Fibroblast of mammary gland (primary cell): ENCODE results near the gene CTSS.
"Not testable (repeated sequence)": the region's sequence is repeated elsewhere in the genome, so short reads cannot be mapped to it uniquely, and the experiment has no call there.

Experiments
- DNase-seq: peaks from one replicate; pipeline ENCODE4 v3.0.0-alpha.2; 2010; ENCODE audit warnings: low read depth
- H3K4me3 ChIP-seq: 2 replicates; pipeline ENCODE4 v1.5.1; 2011; ENCODE audit warnings: low read depth, mild to moderate bottlenecking, low read length, moderate library complexity; ENCODE audit not compliant: control insufficient read depth
- CTCF ChIP-seq: conservative IDR thresholded peaks from 2 replicates; pipeline ENCODE4 v1.5.1; 2011; ENCODE audit warnings: low read depth, low read length, inconsistent platforms; ENCODE audit not compliant: control insufficient read depth, insufficient read depth

The CTSS gene

GRCh38 chr1:150777544-150777943 lies 12.0 kb upstream of the CTSS start:
- no peak overlapping the region for H3K4me3 ChIP-seq
- TF ChIP-seq CTCF = no peak
- no peak for DNase-seq

- not testable (repeated sequence) for H3K4me3 ChIP-seq, DNase-seq
Observed at GRCh38 chr1:150775931-150776505, 10.4 kb upstream of the CTSS start.

GRCh38 chr1:150775276-150775675 lies 9.7 kb upstream of the CTSS start:
- H3K4me3 ChIP-seq = no peak overlapping the region
- no peak for DNase-seq
- no peak for TF ChIP-seq CTCF

- no peak for TF ChIP-seq CTCF
- no peak for DNase-seq
Observed at GRCh38 chr1:150772326-150772725, 6.7 kb upstream of the CTSS start.

GRCh38 chr1:150767704-150768103 lies 2.1 kb upstream of the CTSS start:
- H3K4me3 ChIP-seq, DNase-seq: not testable (repeated sequence)

More at GRCh38 chr1:150772326-150772725, 6.7 kb upstream of the CTSS start:
- no peak overlapping the region for H3K4me3 ChIP-seq

GRCh38 chr1:150765977-150766301 lies 361 bp upstream of the CTSS start:
- not testable (repeated sequence) for DNase-seq, H3K4me3 ChIP-seq

GRCh38 chr1:150764617-150765101 lies 919 bp downstream of the CTSS start:
- DNase-seq = peak; percentile 80
- no peak for TF ChIP-seq CTCF
- no peak overlapping the region for H3K4me3 ChIP-seq

- no peak for DNase-seq
- TF ChIP-seq CTCF = no peak
- no peak overlapping the region for H3K4me3 ChIP-seq
Observed at GRCh38 chr1:150763018-150763417, 2.6 kb downstream of the CTSS start.

GRCh38 chr1:150762552-150762951 lies 3.0 kb downstream of the CTSS start:
- no peak overlapping the region for H3K4me3 ChIP-seq
- TF ChIP-seq CTCF = no peak

More at GRCh38 chr1:150762552-150762951, 3.0 kb downstream of the CTSS start:
- DNase-seq = no peak
